Psoas muscle (tissue), 8 donors: ENCODE measurements around the gene OR52N5. TPM values are rescaled to one million over a fixed set of nuclear protein-coding genes. Genes with fewer than 3 reads are reported as not detected.

Experiments used
- ATAC-seq, 4 donors: fragments of 200-7000 bp; cut with Tn5 transposase; one replicate each; pipeline ENCODE4 v1.9.1; 2020; ENCODE audit warnings: moderate library complexity in 3 of 4, mild to moderate bottlenecking in 2 of 4
- DNase-seq, 2 donors: peaks; one replicate each; pipeline ENCODE4 v3.0.0-alpha.2; 2020
- H3K27ac ChIP-seq: fragments of 200-600 bp; one replicate; pipeline ENCODE4 v1.8.0; 2022
- H3K27me3 ChIP-seq, 3 donors: fragments of 200-600 bp in 1 of 3; one replicate each; pipeline versions ENCODE4 v1.6.1 to v1.8.0; 2013 to 2022; ENCODE audit warnings: low read length in 2 of 3, mild to moderate bottlenecking in 2 of 3, moderate library complexity in 1 of 3; ENCODE audit not compliant: insufficient read depth in 3 of 3
- H3K36me3 ChIP-seq, 2 donors: fragments of 200-600 bp in 1 of 2; one replicate each; pipeline versions ENCODE4 v1.6.1 to v1.8.0; 2013 to 2022; ENCODE audit warnings: low read depth in 1 of 2, mild to moderate bottlenecking in 1 of 2, moderate library complexity in 1 of 2; ENCODE audit not compliant: insufficient read depth in 1 of 2
- H3K4me1 ChIP-seq: fragments of 200-600 bp; one replicate; pipeline ENCODE4 v1.8.0; 2022
- H3K4me3 ChIP-seq: fragments of 200-600 bp; one replicate; pipeline ENCODE4 v1.8.0; 2022; ENCODE audit warnings: mild to moderate bottlenecking
- H3K9me3 ChIP-seq: fragments of 200-600 bp; one replicate; pipeline ENCODE4 v1.8.0; 2022
- WGBS, 3 donors: extraction: QIAGEN DNeasy Blood & Tissue Kit; methylation state at CpG; one replicate each; pipeline versions ENCODE4 v1.1.6 to v1.1.7; 2013; 5-methylcytosine and 5-hydroxymethylcytosine counted together
- intact Hi-C, 2 donors: fragments of 100-400 bp; cut with DNase I; formaldehyde crosslinking; loops; one replicate each; pipeline versions ENCODE4 v1.11.0 to v1.14.2; 2022
- polyA plus RNA-seq, 3 donors: library from polyadenylated mRNA; stranded (reverse); fragments of 200-250 nt; gene quantifications; one replicate each; pipeline ENCODE4 v1.2.3, GENCODE V29; 2013
- total RNA-seq, 4 donors: library from RNA; stranded (reverse); fragmentation: NEBNext Ultra II Directional in 2 of 4; extraction: Animal tissue kit (Norgen Biotek cat#: 25700) in 2 of 4; gene quantifications; one replicate each; pipeline versions ENCODE4 v1.2.1 to v1.2.4, GENCODE V29; 2021 to 2023
- TF ChIP-seq, protein P1 (sequence below): fragments of 200-600 bp; IDR thresholded peaks from one replicate; pipeline ENCODE4 v1.8.0; 2022; ENCODE audit warnings: antibody characterized with exemption
- donor health status: healthy with polysubstance abuse.
- donor health status: DM: no; HTN: no; CAD: no; lungs with moderate emphysema.
- donor health status: Bipolar disorder and iron deficiency.
- donor health status: healthy.
- donor health status: DM: yes; HTN: yes; CAD: no.
- donor health status: DM: no; HTN: no; CAD: no.
- donor health status: DM: no; HTN: no; CAD: no.
- donor health status: DM: yes; HTN: yes; CAD: no.

Gene OR52N5
- total and polyA plus RNA-seq, 7 donors: not detected

DNA sequence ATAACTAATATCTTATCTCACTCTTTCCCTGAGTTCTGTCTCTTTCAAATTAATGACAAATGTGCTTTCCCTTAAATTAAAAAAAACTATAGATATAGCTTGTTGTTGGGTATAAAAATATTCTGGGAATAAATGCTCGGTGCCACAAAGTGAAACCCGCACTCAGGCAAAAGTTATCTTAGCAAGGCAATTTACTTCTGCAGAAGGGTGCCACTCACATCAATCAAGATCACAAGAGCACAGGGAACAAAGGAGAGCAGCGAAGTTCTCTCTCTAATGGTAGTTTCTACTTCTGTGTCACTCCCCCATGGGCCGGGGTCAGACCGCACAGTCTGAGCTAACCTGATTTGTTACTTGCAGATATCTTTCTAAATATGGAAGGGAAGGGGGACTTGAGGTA lies 20.8 kb upstream of the OR52N5 start:
- WGBS, 3 donors: 83 to 91% (median 90%) methylated on average over 5 of the region's 5 CpGs
- H3K36me3 ChIP-seq: no peaks in the 10 kb centered on the region
- H3K4me3 ChIP-seq: no peak overlapping the region
- no peak for DNase-seq
- TF ChIP-seq, protein P1, sequence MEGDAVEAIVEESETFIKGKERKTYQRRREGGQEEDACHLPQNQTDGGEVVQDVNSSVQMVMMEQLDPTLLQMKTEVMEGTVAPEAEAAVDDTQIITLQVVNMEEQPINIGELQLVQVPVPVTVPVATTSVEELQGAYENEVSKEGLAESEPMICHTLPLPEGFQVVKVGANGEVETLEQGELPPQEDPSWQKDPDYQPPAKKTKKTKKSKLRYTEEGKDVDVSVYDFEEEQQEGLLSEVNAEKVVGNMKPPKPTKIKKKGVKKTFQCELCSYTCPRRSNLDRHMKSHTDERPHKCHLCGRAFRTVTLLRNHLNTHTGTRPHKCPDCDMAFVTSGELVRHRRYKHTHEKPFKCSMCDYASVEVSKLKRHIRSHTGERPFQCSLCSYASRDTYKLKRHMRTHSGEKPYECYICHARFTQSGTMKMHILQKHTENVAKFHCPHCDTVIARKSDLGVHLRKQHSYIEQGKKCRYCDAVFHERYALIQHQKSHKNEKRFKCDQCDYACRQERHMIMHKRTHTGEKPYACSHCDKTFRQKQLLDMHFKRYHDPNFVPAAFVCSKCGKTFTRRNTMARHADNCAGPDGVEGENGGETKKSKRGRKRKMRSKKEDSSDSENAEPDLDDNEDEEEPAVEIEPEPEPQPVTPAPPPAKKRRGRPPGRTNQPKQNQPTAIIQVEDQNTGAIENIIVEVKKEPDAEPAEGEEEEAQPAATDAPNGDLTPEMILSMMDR: no peak
- H3K4me1 ChIP-seq: no peaks in the 10 kb centered on the region
- intact Hi-C loops: loop anchor here in 1 of 2 donors (10.0 kb wide), 2 partner anchors 329 to 679 kb away; no protein-coding TSS in a partner anchor
- H3K27me3 ChIP-seq: no peaks in the 10 kb centered on the region
- H3K27ac ChIP-seq: no peak overlapping the region
- no peaks in the 10 kb centered on the region for H3K9me3 ChIP-seq
- no peak for ATAC-seq

DNA sequence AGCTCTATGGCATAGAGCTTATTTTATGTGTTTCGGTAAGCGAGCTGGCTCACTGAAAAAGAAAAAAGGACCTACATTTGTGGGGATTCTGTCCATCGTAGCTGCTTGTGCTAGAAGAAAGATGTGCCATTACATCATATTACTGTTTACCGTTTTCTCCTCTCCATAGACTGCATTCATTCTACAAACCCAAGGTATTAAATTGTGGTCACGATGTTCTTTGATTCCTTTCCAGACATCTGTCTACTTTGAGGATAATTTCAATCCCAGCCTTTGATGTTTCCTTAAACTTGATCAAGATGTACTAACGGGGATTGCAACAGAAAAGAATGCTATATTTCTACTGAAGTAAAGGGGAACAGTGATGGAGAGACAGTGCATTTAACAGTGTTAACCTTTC lies 13.4 kb upstream of the OR52N5 start:
- TF ChIP-seq, protein P1: no peak
- Histone ChIP-seq H3K27ac (no peak overlapping the region), H3K4me1 (no peaks in the 10 kb centered on the region), H3K27me3 (no peaks in the 10 kb centered on the region), H3K4me3 (no peak overlapping the region), H3K36me3 (no peaks in the 10 kb centered on the region), H3K9me3 (no peaks in the 10 kb centered on the region)
- ATAC-seq: no peak
- no peak for DNase-seq
- intact Hi-C loops: no loop called here
- WGBS, 3 donors: 84 to 87% (median 86%) methylated on average over 6 of the region's 6 CpGs

DNA sequence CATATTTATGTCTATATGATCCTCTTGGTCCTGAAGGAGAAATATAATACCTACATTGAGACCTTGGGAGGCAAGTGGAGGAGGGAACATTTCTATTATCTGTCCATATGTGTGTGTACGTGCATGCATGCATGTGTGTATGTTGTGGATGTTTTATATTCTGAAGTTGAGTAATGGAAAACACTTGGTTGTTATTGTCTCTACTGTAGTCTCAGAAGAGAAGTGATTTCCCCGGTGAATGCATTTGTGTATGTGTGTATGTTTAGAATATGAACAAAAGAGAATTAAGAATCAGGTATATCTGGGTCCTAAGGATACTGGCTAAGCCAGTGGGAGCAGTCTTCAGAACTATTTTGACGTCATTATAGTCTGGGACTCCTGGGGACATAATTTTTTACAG lies 8.0 kb upstream of the OR52N5 start, which contains the start of gene OR52N1:
Gene OR52N1, minus strand, starts transcription at position 101 of the 400 bp plus-strand sequence. CDS start 2,449 bp downstream, outside the sequence.
- TF ChIP-seq, protein P1: no peak
- ATAC-seq: no peak
- H3K4me3 ChIP-seq: no peak within 1 kb of the TSS
- no peaks in the 10 kb centered on the region for H3K36me3 ChIP-seq
- intact Hi-C loops: no loop called here
- DNase-seq: no peak
- 55 to 66% (median 64%) methylated on average over 3 of the region's 3 CpGs for WGBS, 3 donors
- no peaks in the 10 kb centered on the region for H3K9me3 ChIP-seq
- H3K27me3 ChIP-seq: no peaks in the 10 kb centered on the region
- no peaks in the 10 kb centered on the region for H3K4me1 ChIP-seq
- H3K27ac ChIP-seq: no peak within 1 kb of the TSS

DNA sequence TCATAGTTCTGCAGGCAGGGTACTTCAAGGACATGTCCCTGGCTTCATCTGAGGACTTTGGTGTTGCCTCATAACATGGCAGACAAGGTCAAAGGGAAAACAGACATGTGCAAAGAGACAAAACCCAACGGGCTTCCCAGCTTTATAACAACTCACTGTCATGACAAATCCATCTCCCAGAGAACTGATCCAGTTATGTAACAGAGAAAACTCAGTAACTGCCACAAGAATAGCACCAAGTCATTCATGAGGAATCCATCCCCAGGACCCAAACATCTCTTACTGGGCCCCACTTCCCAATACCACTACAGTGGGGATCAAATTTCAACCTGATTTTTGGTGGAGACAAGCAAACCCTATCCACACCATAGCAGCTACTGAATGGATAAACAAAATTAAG lies 16.1 kb downstream of the OR52N5 start:
- H3K9me3 ChIP-seq: no peaks in the 10 kb centered on the region
- no peak for ATAC-seq
- no peaks in the 10 kb centered on the region for H3K4me1 ChIP-seq
- DNase-seq: no peak
- no peak overlapping the region for H3K27ac ChIP-seq
- intact Hi-C loops: no loop called here
- 17 to 58% (median 43%) methylated on average over 1 of the region's 1 CpG for WGBS, 3 donors
- H3K36me3 ChIP-seq: no peaks in the 10 kb centered on the region
- H3K27me3 ChIP-seq: no peaks in the 10 kb centered on the region
- TF ChIP-seq, protein P1: no peak
- H3K4me3 ChIP-seq: no peak overlapping the region

- intact Hi-C loops: no loop called here
- no peaks in the 10 kb centered on the region for H3K36me3 ChIP-seq
- no peak for DNase-seq
- WGBS, 3 donors: 88 to 100% (median 97%) methylated on average over 1 of the region's 1 CpG
- TF ChIP-seq, protein P1: no peak
- no peaks in the 10 kb centered on the region for H3K4me1 ChIP-seq
- no peak for ATAC-seq
- H3K4me3 ChIP-seq: no peak within 1 kb of the TSS
- no peaks in the 10 kb centered on the region for H3K27me3 ChIP-seq
- no peaks in the 10 kb centered on the region for H3K9me3 ChIP-seq
- H3K27ac ChIP-seq: no peak within 1 kb of the TSS
Measured at GRCh38 chr11:5753943-5754342, 29.2 kb downstream of the OR52N5 start, which contains the start of gene OR52N4. Gene OR52N4, plus strand, starts transcription at chr11:5754243. Its CDS starts 498 bp downstream, at chr11:5754741.
